ENCODE results near the gene DCAKD.

- TF ChIP-seq POLR2A (IDR thresholded peaks at IDR 0.05) (no peak), CTCF (IDR thresholded peaks at IDR 0.05) (no peak), EP300 (IDR thresholded peaks at IDR 0.05) (no peak)
Measured at GRCh38 chr17:45016237-45016636, 35.2 kb downstream of the DCAKD start.
